Activated T-helper 2 cell treated with anti-CD3 and anti-CD28 coated beads, Interferon-gamma antibody, Interleukin-2, Interleukin-4, amounts not matched to agents 10 μg/mL and 5 μg/mL and 100 μg/mL, durations not matched to agents 14 hours and 24 hours and 36 hours (primary cell): Measurements from ENCODE around the gene ZMYND8. TPM values are rescaled to one million over a fixed set of nuclear protein-coding genes. Genes with fewer than 3 reads are reported as not detected.

Experiments used
- DNase-seq: peaks from one replicate; pipeline ENCODE4 v3.0.0; 2021; ENCODE audit warnings: low spot score
- H3K27ac Mint-ChIP-seq: one replicate; pipeline ENCODE4 v1.8.0; 2021; ENCODE audit warnings: mixed read lengths
- H3K27me3 Mint-ChIP-seq: one replicate; pipeline ENCODE4 v1.8.0; 2021; ENCODE audit warnings: low read depth, mixed read lengths
- H3K36me3 Mint-ChIP-seq: one replicate; pipeline ENCODE4 v1.8.0; 2021; ENCODE audit warnings: low read depth, mixed read lengths
- H3K4me1 Mint-ChIP-seq: one replicate; pipeline ENCODE4 v1.8.0; 2021; ENCODE audit warnings: low read depth, mixed read lengths
- H3K4me3 Mint-ChIP-seq: one replicate; pipeline ENCODE4 v1.8.0; 2021; ENCODE audit warnings: low read depth, mild to moderate bottlenecking, moderate library complexity, mixed read lengths
- H3K9me3 Mint-ChIP-seq: one replicate; pipeline ENCODE4 v1.8.0; 2021; ENCODE audit warnings: mixed read lengths
- intact Hi-C: fragments of 100-400 bp; cut with micrococcal nuclease; formaldehyde crosslinking; loops from one replicate; pipeline ENCODE4 v1.15.1; 2023
- total RNA-seq: library from RNA; stranded (reverse); gene quantifications from 2 replicates; pipeline ENCODE4 v1.2.3, GENCODE V29; 2022

Gene ZMYND8
- total RNA-seq, 1 donor from 2014 or later = 46.7 TPM

- DNase-seq = no peak
- peaks cover 21% of the 10 kb centered on the region for H3K4me1 Mint-ChIP-seq
- no peaks in the 10 kb centered on the region for H3K36me3 Mint-ChIP-seq
These were observed 155.3 kb downstream of the ZMYND8 start for GRCh38 chr20:47201074-47201730.

GRCh38 chr20:47198996-47199552 lies 157.4 kb downstream of the ZMYND8 start:
- Mint-ChIP-seq H3K27me3 (peaks cover 10% of the 10 kb centered on the region), H3K36me3 (no peaks in the 10 kb centered on the region), H3K4me1 (peaks cover 18% of the 10 kb centered on the region), H3K4me3 (no peak overlapping the region), H3K27ac (no peak overlapping the region), H3K9me3 (no peaks in the 10 kb centered on the region)
- intact Hi-C loops = loop anchor here (1.0 to 10.0 kb wide), 5 partner anchors 75 to 423 kb away; partner anchors contain the start of gene NCOA3
- DNase-seq = no peak

More at GRCh38 chr20:47201074-47201730, 155.3 kb downstream of the ZMYND8 start:
- intact Hi-C loops = no loop called here
- Mint-ChIP-seq H3K9me3 (no peaks in the 10 kb centered on the region), H3K4me3 (no peak overlapping the region), H3K27me3 (peaks cover 6% of the 10 kb centered on the region), H3K27ac (no peak overlapping the region)

- no peak overlapping the region for H3K27ac Mint-ChIP-seq
- H3K36me3 Mint-ChIP-seq = no peaks in the 10 kb centered on the region
- no peak overlapping the region for H3K4me3 Mint-ChIP-seq
- intact Hi-C loops = loop anchor here (1.0 to 10.0 kb wide), 5 partner anchors 76 to 424 kb away; partner anchors contain the start of gene NCOA3
- no peak for DNase-seq
- no peaks in the 10 kb centered on the region for H3K9me3 Mint-ChIP-seq
- H3K27me3 Mint-ChIP-seq = peaks cover 10% of the 10 kb centered on the region
- H3K4me1 Mint-ChIP-seq = peaks cover 18% of the 10 kb centered on the region
These were observed 158.2 kb downstream of the ZMYND8 start for GRCh38 chr20:47198254-47198671.

GRCh38 chr20:47196091-47197081 lies 160.1 kb downstream of the ZMYND8 start:
- DNase-seq = peak; percentile 69
- intact Hi-C loops = loop anchor here (1.0 to 10.0 kb wide), 4 partner anchors 188 to 426 kb away; partner anchors contain the start of gene NCOA3
- Mint-ChIP-seq H3K4me1 (peaks cover 18% of the 10 kb centered on the region), H3K27me3 (peaks cover 12% of the 10 kb centered on the region), H3K4me3 (no peak overlapping the region), H3K9me3 (no peaks in the 10 kb centered on the region), H3K36me3 (no peaks in the 10 kb centered on the region), H3K27ac (no peak overlapping the region)

- Mint-ChIP-seq H3K4me1 (peaks cover 18% of the 10 kb centered on the region), H3K4me3 (no peak overlapping the region), H3K27ac (no peak overlapping the region)
These were observed 160.9 kb downstream of the ZMYND8 start for GRCh38 chr20:47195573-47195972.

GRCh38 chr20:47191956-47192355 lies 164.5 kb downstream of the ZMYND8 start:
- peaks cover 17% of the 10 kb centered on the region for H3K27me3 Mint-ChIP-seq
- DNase-seq = no peak
- H3K9me3 Mint-ChIP-seq = no peaks in the 10 kb centered on the region
- intact Hi-C loops = loop anchor here (10.0 kb wide), 1 partner anchor 313 kb away; the partner anchor contains the start of gene NCOA3
- H3K27ac Mint-ChIP-seq = no peak overlapping the region
- no peak overlapping the region for H3K4me3 Mint-ChIP-seq
- peaks cover 14% of the 10 kb centered on the region for H3K4me1 Mint-ChIP-seq
- H3K36me3 Mint-ChIP-seq = no peaks in the 10 kb centered on the region

More at GRCh38 chr20:47195573-47195972, 160.9 kb downstream of the ZMYND8 start:
- Mint-ChIP-seq H3K36me3 (no peaks in the 10 kb centered on the region), H3K27me3 (peaks cover 12% of the 10 kb centered on the region), H3K9me3 (no peaks in the 10 kb centered on the region)
- DNase-seq = no peak
- intact Hi-C loops = loop anchor here (5.0 to 10.0 kb wide), 3 partner anchors 203 to 427 kb away; partner anchors contain the start of gene NCOA3

GRCh38 chr20:47191074-47191673 lies 165.3 kb downstream of the ZMYND8 start:
- DNase-seq = no peak
- no peaks in the 10 kb centered on the region for H3K36me3 Mint-ChIP-seq
- intact Hi-C loops = loop anchor here (10.0 kb wide), 1 partner anchor 314 kb away; the partner anchor contains the start of gene NCOA3
- H3K4me3 Mint-ChIP-seq = no peak overlapping the region
- peaks cover 8% of the 10 kb centered on the region for H3K4me1 Mint-ChIP-seq
- H3K27ac Mint-ChIP-seq = no peak overlapping the region
- H3K9me3 Mint-ChIP-seq = no peaks in the 10 kb centered on the region
- H3K27me3 Mint-ChIP-seq = peaks cover 16% of the 10 kb centered on the region

GRCh38 chr20:47189060-47189459 lies 167.4 kb downstream of the ZMYND8 start:
- H3K36me3 Mint-ChIP-seq = no peaks in the 10 kb centered on the region
- intact Hi-C loops = no loop called here
- no peak overlapping the region for H3K27ac Mint-ChIP-seq
- no peak overlapping the region for H3K4me3 Mint-ChIP-seq
- peaks cover 11% of the 10 kb centered on the region for H3K4me1 Mint-ChIP-seq
- no peaks in the 10 kb centered on the region for H3K9me3 Mint-ChIP-seq
- DNase-seq = no peak
- H3K27me3 Mint-ChIP-seq = peaks cover 12% of the 10 kb centered on the region

GRCh38 chr20:47188540-47188939 lies 168.0 kb downstream of the ZMYND8 start:
- no peak for DNase-seq
- H3K9me3 Mint-ChIP-seq = no peaks in the 10 kb centered on the region
- peaks cover 11% of the 10 kb centered on the region for H3K4me1 Mint-ChIP-seq
- no peak overlapping the region for H3K4me3 Mint-ChIP-seq
- no peaks in the 10 kb centered on the region for H3K36me3 Mint-ChIP-seq
- H3K27me3 Mint-ChIP-seq = peaks cover 12% of the 10 kb centered on the region
- no peak overlapping the region for H3K27ac Mint-ChIP-seq
- intact Hi-C loops = no loop called here

GRCh38 chr20:47187450-47188195 lies 168.9 kb downstream of the ZMYND8 start:
- H3K36me3 Mint-ChIP-seq = no peaks in the 10 kb centered on the region
- H3K27me3 Mint-ChIP-seq = peaks cover 12% of the 10 kb centered on the region
- H3K9me3 Mint-ChIP-seq = no peaks in the 10 kb centered on the region
- H3K27ac Mint-ChIP-seq = no peak overlapping the region
- no peak for DNase-seq
- H3K4me3 Mint-ChIP-seq = no peak overlapping the region
- H3K4me1 Mint-ChIP-seq = peaks cover 11% of the 10 kb centered on the region
- intact Hi-C loops = no loop called here

- Mint-ChIP-seq H3K27me3 (peaks cover 1% of the 10 kb centered on the region), H3K36me3 (no peaks in the 10 kb centered on the region), H3K27ac (no peak overlapping the region), H3K4me3 (no peak overlapping the region), H3K4me1 (peaks cover 10% of the 10 kb centered on the region), H3K9me3 (no peaks in the 10 kb centered on the region)
- DNase-seq = no peak
- intact Hi-C loops = no loop called here
These were observed 173.1 kb downstream of the ZMYND8 start for GRCh38 chr20:47183367-47183766.
